GM19438 (cell line): ENCODE measurements around the gene LCN15.
"Not testable (repeated sequence)": the region's sequence is repeated elsewhere in the genome, so short reads cannot be mapped to it uniquely, and the experiment has no call there.

ENCODE experiments used
- ATAC-seq: cut with Tn5 transposase; IDR thresholded peaks from one replicate; pipeline ENCODE4 v1.9.1; 2021; ENCODE audit warnings: low read depth; ENCODE audit not compliant: unreplicated experiment

Gene LCN15

DNA sequence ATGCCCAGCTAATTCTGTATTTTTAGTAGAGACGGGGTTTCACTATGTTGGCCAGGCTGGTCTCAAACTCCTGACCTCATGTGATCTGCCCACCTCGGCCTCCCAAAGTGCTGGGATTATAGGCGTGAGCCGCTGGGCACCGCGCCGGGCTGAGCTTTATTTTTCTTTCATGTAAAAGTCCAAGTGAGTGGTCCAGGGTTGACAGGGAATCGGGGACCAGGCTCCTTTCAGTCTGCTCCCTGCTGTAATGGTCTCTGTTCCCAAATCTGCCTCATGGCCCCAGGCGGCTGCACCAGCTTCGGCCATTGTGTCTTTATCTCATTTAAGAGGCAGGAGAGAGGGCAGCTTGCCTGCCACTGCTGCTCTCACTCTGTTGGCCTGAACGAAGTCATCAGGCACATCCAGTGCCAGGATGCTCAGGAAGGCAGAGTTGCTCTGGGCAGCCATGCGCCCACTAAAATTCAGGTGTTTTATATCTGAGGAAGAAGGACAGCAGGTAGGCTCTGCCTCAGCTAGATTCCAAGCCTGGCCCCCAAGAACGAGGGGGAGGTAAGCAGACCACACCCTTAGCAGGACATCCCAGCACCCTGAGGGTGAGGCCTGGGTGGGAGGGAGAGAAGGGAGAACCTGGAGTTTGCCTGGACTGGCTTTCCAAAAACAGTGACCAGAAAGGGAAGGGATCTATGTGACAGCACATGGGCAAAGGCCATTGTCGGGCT lies 30.1 kb upstream of the LCN15 start:
- no peak for ATAC-seq

DNA sequence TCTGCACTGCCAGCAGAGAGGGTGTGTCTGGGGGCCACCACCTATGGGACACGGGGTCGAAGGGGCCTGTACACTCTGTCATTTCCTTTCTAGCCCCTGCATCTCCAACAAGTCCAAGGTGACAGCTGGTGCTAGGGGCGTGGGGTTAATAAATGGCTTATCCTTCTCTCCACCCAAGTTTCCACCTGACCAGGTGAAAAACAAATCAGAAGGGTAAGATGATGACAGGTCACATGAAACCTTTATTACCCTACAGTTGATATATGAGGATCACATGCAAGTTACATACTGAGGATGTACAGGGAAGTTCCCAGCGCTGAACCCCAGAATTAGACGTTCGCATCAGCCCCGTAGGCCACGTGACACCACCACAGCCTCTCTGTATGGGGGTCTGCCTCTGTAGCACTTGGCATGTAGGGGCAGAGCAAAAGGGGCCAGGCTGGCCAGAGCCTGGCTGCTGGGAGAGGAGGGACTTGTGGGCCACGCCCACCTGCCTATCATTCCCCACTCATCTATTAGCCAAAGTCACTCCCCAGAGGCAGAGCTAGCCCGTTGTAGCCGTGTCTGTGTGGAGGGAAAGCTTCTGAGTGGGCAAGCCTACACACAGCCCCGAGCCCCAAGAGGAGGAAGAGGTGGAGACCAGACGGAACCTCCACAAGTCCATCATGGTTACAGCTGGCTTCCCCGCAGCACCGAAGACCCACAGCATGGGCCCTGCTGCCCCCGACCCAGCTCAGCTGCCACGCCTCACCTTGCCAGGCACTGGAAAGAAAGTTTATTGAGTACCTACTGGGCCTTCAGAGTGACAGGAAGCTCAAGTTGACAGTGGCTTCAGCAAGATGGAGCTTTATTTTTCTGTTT lies 29.0 kb upstream of the LCN15 start:
- ATAC-seq, result no peak

DNA sequence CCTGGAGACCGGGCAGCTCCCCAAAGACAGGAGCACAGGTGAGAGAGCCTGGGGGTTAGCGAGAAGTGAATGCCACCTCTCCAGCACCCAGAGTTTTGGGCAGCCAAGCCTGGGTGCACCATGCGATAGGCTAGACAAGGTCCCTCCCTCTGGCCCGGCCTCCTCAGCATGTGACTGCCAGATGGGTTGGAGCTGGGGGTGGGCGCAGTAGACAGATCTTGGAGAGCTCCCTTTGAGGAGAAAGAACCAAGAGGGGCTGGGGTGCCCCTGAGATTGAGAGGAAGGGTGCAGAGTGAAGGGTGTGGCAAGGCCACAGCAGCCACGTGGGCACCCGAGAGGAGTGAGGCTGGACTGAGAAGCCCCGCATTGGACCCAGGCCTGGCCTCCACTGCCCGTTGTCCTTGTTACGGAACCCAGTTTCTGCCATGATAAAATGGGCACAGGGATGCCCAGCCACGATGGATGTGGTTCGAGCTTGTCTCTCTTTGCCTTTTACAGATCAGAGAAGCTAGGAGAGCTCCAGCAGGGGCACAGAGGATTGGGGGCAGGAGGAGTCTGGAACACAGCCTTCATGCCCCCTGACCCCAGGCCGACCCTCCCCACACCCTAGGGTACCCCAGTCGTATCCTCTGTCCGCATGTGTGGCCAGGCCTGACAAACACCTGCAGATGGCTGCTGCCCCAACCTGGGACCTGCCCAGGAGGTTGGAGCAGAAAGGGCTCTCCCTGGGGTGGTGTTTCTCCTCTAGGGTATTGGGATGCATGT lies 28.2 kb upstream of the LCN15 start:
- no peak for ATAC-seq

DNA sequence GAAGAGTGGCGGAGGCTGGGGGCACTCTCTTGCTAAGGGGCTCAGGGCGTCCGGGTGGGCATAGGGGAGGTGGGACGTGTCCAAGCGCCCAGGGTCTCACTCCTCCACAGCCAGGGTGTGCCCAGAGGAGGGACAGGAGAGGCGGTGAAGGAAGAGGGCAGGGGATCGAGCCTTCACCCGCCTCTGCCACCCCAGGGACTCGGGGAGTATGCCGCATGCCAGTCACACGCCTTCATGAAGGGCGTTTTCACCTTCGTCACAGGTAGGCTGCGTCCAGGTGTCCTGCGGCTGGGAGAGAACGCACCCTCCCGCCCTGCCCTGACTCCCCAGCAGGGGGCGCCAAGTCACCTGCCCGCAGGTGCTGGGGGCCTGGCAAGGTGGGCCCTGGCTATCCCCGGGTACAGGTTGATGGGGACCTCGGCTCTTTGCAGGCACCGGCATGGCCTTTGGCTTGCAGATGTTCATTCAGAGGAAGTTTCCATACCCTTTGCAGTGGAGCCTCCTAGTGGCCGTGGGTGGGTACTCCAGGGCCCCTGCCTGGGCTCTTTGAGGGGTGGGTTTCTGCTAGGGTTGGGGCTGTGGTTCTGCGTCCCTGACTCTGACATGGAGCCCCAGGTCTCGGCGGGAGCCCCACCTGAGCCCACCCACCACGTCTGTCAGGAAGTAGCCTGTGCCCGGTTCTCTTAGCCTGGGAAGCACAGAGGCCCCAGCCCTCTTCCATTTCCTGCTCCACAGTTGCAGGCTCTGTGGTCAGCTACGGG lies 27.4 kb upstream of the LCN15 start:
- ATAC-seq, result no peak

DNA sequence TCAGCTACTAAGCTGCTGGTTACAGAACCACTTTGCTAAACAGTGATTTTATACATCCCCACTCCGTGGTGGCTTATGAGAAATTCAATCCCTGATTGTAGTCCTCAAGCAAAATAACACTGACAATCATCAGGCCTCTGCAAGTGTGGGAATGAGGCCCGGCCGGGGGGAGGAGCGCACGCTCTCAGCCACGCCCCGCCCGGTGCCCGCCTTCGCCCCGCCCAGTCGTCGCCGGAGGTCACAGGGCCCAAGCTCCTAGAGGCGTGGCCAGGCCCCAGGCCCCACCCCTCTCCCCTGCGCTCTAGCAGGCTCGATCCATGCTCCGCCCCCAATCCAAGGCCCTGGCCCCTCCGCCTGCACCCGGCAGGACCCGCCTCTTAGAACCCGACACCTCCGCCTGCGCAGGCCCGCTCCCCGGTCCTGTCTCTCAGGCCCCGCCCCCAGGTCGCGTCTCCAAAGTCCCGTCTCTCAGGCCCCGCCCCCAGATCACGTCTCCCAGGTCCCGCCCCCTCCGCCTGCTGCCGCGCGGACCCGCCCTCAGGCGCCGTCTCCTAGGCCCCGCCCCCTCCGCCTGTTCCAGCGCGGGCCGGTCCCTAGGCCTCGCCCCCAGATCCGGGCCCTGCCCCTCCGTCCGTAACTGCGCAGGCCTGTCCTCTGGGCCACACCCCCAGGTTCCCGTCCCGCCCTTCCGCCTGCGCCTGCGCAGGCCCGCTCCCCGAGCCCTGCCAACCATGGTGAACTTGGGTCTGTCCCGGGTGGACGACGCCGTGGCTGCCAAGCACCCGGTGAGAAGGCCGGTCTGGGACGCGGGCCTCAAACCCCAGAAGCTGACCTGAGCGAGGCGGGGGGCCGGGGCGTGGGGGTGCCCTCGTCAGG lies 26.6 kb upstream of the LCN15 start, which contains the start of gene TMEM141:
TMEM141 (plus strand) TSS at position 705 of the 876 bp plus-strand sequence; CDS start at position 732, 27 bp downstream.
- peak; percentile 82 for ATAC-seq

DNA sequence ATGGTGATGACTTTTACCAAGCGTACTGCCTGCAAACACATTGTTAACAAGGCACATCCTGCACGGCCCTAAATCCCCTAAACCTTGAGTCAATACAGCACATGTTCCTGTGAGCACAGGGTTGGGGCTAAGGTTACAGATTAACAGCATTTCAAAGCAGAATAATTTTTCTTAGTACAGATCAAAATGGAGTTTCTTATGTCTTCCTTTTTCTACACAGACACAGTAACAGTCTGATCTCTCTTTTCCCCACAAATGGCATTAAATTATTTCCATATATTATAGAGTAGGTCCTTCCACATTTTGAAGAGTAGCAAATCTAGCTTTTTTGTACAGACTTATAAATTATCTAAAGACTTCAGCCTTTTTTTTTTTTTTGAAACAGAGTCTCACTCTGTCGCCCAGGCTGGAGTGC lies 25.2 kb upstream of the LCN15 start:
- ATAC-seq, result no peak

DNA sequence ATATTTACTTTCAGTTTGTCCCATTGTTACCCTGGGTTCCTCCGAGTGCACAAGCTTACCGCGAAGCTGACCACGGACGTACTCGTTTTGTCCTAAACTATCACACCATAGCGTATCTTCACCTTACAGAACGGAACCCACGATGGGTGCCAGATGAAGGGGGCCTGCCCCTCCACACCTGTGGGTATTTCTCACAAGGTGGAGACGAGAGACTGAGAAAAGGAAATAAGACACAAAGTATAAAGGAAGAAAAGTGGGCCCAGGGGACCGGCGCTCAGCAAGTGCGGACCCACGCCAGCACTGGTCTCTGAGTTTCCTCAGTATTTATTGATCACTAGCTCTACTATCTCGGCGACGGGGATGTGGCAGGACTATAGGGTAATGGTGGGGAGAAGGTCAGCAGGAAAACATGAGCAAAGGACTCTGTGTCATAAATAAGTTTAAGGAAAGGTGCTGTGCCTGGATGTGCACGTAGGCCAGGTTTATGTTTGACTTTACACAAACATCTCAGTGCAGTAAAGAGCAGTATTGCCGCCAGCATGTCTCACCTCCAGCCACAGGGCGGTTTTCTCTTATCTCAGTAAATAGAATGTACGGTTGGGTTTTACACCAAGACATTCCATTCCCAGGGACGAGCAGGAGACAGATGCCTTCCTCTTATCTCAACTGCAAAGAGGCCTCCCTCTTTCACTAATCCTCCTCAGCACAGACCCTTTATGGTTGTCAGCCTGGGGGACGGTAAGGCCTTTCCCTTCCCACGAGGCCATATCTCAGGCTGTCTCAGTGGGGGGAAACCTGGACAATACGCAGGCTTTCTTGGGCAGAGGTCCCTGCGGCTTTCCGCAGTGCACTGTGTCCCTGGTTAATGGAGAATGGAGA lies 24.6 kb upstream of the LCN15 start:
- ATAC-seq, result not testable (repeated sequence)

DNA sequence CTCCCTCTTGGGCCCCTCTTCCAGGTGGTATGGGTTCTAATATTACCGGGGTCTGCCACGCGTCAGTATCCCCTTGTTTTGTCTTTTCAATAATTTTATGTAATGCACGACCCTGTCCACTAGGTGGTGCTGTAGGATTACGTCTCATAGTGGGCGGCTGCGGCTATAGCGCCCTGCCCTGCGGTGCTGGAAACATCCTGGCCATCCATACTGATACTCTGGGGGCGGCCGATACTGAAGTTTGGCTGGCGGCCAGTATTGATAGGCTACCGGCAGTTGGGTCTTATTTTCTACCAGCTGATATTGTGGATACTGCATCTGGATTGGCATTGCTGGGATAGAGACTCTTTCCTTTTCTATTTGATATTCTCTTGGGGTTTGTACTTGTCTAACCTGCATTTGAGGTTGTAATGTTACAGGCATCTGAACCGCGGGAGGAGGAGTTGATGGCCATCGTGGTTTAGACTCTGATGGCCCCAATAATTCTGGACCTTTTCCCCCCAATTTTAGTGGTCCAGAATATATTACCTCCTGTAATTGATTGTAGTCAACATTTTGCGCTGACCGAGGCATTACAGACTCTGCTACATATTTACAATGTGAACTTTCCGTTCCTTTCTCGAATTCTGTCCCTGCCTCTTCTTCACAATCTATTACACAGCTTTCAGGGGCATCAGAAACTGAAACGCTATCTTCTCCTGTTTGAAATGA lies 23.5 kb upstream of the LCN15 start:
- no peak for ATAC-seq

DNA sequence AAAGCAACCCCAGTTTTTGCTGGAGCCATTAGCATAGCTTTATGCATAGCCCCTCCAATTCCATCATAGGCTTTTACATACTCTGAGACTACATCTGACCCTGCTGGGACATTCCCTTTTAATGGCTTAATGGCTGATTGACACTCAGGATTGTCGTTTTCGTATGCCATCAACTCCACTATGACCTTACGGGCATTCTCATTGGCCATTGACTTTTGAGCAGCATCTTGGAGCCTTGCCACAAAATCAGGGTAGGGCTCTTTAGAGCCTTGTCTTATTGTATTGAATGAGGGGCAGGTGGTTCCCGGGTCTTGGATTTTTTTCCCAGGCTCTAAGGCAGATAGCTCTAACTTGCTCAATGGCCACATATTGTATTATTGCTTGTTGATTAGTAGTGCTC lies 22.7 kb upstream of the LCN15 start:
- not testable (repeated sequence) for ATAC-seq

DNA sequence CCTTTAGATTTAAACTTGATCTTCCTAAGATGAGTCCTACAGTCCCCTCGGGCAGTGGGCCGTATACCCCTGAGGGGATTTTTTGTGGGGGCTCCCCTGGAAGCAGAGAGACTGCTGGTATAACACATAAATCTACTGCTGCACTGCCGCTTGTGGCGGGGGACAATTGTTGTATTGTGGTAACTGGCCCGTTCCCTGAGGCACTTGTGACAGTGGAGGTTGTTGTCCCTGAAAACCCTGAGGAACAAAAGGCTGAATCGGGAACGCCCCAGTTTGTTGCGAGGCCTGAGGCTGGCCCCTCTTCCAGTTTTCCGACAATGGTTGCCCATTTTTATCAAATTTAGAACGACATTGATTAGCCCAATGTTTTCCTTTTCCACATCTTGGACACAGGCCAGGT lies 22.1 kb upstream of the LCN15 start:
- no peak for ATAC-seq

DNA sequence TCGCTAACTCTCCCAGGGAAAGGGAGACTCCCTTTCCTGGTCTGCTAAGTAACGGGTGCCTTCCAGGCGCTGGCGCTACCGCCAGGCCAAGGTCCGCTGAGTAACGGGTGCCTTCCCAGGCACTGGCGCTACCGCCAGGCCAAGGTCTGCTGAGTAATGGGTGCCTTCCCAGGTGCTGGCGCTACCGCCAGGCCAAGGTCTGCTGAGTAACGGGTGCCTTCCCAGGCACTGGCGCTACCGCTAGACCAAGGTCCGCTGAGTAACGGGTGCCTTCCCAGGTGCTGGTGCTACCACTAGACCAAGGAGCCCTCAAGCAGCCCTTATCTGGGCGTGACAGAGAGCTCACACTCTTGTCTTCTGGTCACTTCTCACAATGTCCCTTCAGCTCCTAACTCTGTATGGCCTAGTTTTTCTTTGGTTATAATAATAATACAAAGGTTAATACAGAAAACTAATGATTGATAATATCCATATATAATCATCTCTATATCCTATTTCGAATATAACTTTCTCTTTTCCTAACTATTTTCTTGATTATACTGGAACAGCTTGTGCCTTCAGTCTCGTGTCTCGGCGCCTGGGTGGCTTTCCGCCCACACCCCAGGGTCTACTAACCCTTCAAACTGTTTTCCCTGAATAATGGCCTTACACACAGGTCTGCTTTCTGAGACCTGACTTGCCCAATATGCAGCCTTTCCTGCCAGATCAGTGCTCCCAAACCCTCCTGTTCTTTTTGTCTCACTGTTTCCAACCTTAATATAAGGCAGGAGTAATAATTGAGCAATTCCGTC lies 21.4 kb upstream of the LCN15 start:
- not testable (repeated sequence) for ATAC-seq

DNA sequence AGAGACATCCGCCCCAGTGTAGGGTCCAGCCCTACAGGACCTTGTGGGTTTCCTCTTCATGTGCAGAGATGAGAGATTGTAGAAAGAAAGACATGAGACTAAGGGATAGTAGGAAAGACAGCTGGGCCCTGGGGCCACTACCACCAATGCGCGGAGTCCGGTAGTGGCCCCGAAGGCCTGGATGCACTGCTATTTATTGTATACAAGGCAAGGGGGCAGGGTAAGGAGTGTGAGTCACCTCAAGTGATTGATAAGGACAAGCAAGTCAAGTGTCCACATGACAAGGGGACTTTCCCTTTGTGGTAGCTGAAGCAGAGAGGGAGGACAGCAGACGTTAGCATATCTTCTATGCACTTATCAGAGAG lies 20.7 kb upstream of the LCN15 start:
- ATAC-seq, result no peak

DNA sequence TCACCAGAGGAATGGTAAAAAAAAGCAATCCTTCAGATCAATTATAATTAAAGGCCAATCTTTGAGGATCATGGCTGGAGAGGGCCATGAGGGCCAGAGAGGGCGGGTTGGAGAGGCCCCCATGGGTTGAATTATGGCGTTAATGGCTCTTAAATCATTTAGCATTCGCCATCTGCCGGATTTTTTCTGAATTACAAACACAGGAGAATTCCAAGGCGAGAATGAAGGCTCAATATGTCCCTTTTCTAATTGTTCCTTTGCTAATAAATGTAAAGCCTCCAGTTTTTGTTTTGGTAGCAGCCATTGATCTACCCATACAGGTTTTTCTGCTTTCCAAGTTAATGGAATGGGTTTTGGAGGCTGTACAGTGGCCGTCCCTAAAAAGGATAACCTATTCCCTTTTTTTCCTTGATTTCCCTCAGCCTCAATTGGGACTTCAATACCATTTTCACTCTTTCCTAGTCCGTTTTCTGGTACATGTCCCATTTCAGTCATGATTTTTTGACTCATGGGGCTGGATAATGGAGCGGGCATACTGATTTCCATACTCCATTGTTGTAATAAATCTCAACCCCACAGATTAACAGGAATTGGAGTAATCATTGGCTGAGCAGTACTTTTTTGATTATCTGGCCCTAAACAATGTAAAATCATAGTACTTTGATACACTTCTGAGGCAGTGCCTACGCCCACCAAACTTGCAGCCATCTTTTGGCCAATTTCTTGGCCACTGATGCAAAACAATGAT lies 20.1 kb upstream of the LCN15 start:
- no peak for ATAC-seq

DNA sequence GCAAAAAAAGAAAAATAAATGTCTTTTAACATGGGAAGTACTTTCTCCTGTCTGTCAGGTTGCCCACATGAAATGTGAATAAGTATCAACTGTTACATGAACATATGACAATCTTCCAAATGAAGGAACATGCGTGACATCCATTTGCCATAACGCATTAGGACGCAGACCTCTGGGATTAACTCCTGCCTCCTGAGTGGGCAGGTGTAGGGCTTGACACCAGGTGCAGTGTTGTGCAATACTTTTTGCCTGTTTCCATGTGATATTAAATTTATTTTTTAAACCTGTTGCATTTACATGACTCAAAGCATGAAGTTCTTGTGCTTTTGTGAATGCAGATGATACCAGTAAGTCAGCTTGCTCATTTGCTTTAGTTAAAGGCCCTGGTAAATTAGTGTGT lies 18.1 kb upstream of the LCN15 start:
- ATAC-seq, result no peak

DNA sequence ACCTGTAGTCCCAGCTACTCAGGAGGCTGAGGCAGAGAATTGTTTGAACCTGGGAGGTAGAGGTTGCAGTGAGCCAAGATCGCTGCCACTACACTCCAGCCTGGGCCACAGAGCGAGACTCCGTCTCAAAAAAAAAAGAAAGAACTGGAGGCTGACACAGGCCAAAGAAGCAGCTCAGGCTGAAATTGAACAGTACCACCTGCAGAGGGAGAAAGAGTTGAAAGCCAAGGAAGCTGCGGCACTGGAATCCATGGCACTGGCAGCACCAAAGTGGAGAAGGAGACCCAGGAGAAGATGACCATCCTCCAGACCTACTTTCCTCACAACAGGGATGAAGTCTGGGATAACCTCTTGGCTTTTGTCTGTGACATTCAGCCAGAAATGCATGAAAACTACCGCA lies 15.5 kb upstream of the LCN15 start:
- no peak for ATAC-seq

DNA sequence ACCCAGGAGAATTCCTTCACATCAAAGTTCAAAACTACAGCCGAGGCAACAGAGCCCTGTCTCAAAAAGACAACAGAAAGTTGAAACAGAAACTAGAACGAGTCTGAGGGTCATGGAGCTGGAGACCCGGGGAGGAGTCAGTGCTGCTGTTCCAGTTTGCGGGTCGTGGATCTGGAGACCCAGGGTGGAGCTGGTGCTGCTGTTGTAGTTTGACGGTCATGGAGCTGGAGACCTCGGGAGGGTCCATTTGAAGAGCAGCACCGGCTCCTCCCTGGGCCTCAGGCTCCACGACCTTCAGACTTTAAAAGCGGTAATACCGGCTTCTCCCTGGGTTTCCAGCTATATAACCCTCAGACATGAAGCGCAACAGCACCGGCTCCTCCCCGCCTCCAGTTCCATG lies 13.0 kb upstream of the LCN15 start:
- no peak for ATAC-seq
